Astrocyte (in vitro differentiated cells and primary cell): ENCODE data around the gene UBE2S. TPM values are rescaled to one million over a fixed set of nuclear protein-coding genes. Genes with fewer than 3 reads are reported as not detected.
A peak's percentile ranks its signal among the peaks of the same experiment; 100 is the strongest.

Source experiments
- DNase-seq: peaks from one replicate; pipeline ENCODE4 v3.0.0-alpha.2; 2010; ENCODE audit warnings: low read depth
- FAIRE-seq: peaks from 2 replicates; lab custom pipeline; 2011; peaks lifted over from hg19 to GRCh38; lab: Jason Lieb, UNC
- H2AFZ ChIP-seq: 2 replicates; pipeline ENCODE4 v1.6.0; 2012; ENCODE audit warnings: low read depth, low read length, inconsistent platforms
- H3K27ac ChIP-seq: 2 replicates; pipeline ENCODE4 v1.5.1; 2011; ENCODE audit warnings: low read depth, low read length, inconsistent platforms
- H3K27me3 ChIP-seq: 2 replicates; pipeline ENCODE4 v1.6.0; 2011; ENCODE audit warnings: low read length, inconsistent platforms; ENCODE audit not compliant: insufficient read depth
- H3K36me3 ChIP-seq: 2 replicates; pipeline ENCODE4 v1.5.1; 2011; ENCODE audit warnings: low read length, inconsistent platforms; ENCODE audit not compliant: insufficient read depth
- H3K4me1 ChIP-seq: 2 replicates; pipeline ENCODE4 v1.5.1; 2011; ENCODE audit warnings: low read length, inconsistent platforms; ENCODE audit not compliant: insufficient read depth
- H3K4me2 ChIP-seq: 2 replicates; pipeline ENCODE4 v1.6.0; 2012; ENCODE audit warnings: low read length, inconsistent platforms
- H3K4me3 ChIP-seq: 2 replicates; pipeline ENCODE4 v1.5.1; 2011; ENCODE audit warnings: low read depth, mild to moderate bottlenecking, low read length, inconsistent platforms; ENCODE audit not compliant: insufficient read depth
- H3K79me2 ChIP-seq: 2 replicates; pipeline ENCODE4 v1.6.0; 2012; ENCODE audit warnings: mild to moderate bottlenecking, low read length, inconsistent platforms; ENCODE audit not compliant: insufficient read depth
- H3K9ac ChIP-seq: 2 replicates; pipeline ENCODE4 v1.6.0; 2012; ENCODE audit warnings: mild to moderate bottlenecking, low read length, inconsistent platforms
- H3K9me3 ChIP-seq: 2 replicates; pipeline ENCODE4 v1.5.1; 2012; ENCODE audit warnings: low read depth, mild to moderate bottlenecking, low read length, inconsistent platforms; ENCODE audit not compliant: insufficient read depth
- H4K20me1 ChIP-seq: 2 replicates; pipeline ENCODE4 v1.6.0; 2012; ENCODE audit warnings: low read length, inconsistent platforms; ENCODE audit not compliant: insufficient read depth
- H3K27ac Mint-ChIP-seq: one replicate; pipeline ENCODE4 v1.8.0; 2021; ENCODE audit warnings: mild to moderate bottlenecking, mixed read lengths; ENCODE audit not compliant: unreplicated experiment
- H3K27me3 Mint-ChIP-seq: one replicate; pipeline ENCODE4 v1.8.0; 2021; ENCODE audit warnings: low read depth, mixed read lengths; ENCODE audit not compliant: unreplicated experiment
- H3K36me3 Mint-ChIP-seq: one replicate; pipeline ENCODE4 v1.8.0; 2021; ENCODE audit warnings: low read depth, mixed read lengths; ENCODE audit not compliant: unreplicated experiment
- H3K4me1 Mint-ChIP-seq: one replicate; pipeline ENCODE4 v1.8.0; 2021; ENCODE audit warnings: low read depth, mixed read lengths; ENCODE audit not compliant: unreplicated experiment
- H3K4me3 Mint-ChIP-seq: one replicate; pipeline ENCODE4 v1.8.0; 2021; ENCODE audit warnings: mild to moderate bottlenecking, moderate library complexity, mixed read lengths; ENCODE audit not compliant: unreplicated experiment
- H3K9me3 Mint-ChIP-seq: one replicate; pipeline ENCODE4 v1.8.0; 2021; ENCODE audit warnings: mild to moderate bottlenecking, mixed read lengths; ENCODE audit not compliant: unreplicated experiment
- CTCF ChIP-seq: IDR thresholded peaks from 2 replicates; pipeline ENCODE4 v1.5.1; 2011; ENCODE audit warnings: low read depth, mild to moderate bottlenecking, inconsistent platforms, low read length, moderate library complexity; ENCODE audit not compliant: insufficient read depth
- EZH2 ChIP-seq: IDR thresholded peaks from 2 replicates; pipeline ENCODE4 v1.6.1; 2012; ENCODE audit warnings: mild to moderate bottlenecking, low read length, inconsistent platforms; ENCODE audit not compliant: insufficient read depth
- total RNA-seq: library from RNA; stranded (reverse); gene quantifications from 2 replicates; pipeline ENCODE4 v1.2.1, GENCODE V29; 2021

UBE2S gene
- total RNA-seq, 1 donor from 2014 or later: 116 TPM

GRCh38 chr19:55362990-55363716 lies 44.4 kb downstream of the UBE2S start, which contains the start of gene GARIN5B:
Gene GARIN5B, minus strand, starts transcription at chr19:55363260. Its CDS starts 194 bp downstream, at chr19:55363066.
- no peaks in the 10 kb centered on the region for H3K4me1 ChIP-seq
- no peak within 1 kb of the TSS for H3K9ac ChIP-seq
- no peaks in the 10 kb centered on the region for H3K27me3 ChIP-seq
- FAIRE-seq: no peak
- peaks cover 14% of the 10 kb centered on the region for H3K4me1 Mint-ChIP-seq
- peaks cover 14% of the 10 kb centered on the region for H3K36me3 ChIP-seq
- H3K27me3 Mint-ChIP-seq: peaks cover 8% of the 10 kb centered on the region
- H3K9me3 ChIP-seq: no peaks in the 10 kb centered on the region
- TF ChIP-seq CTCF (no peak), EZH2 (no peak)
- H3K4me3 ChIP-seq: no peak within 1 kb of the TSS
- no peak for DNase-seq
- H2AFZ ChIP-seq: no peak within 1 kb of the TSS
- H3K27ac ChIP-seq: no peak within 1 kb of the TSS
- H3K79me2 ChIP-seq: peaks cover 12% of the 10 kb centered on the region
- H3K9me3 Mint-ChIP-seq: no peaks in the 10 kb centered on the region
- peak within 1 kb of the TSS; percentile 68 for H3K4me3 Mint-ChIP-seq
- peaks cover 12% of the 10 kb centered on the region for H3K36me3 Mint-ChIP-seq
- no peak within 1 kb of the TSS for H3K4me2 ChIP-seq
- H4K20me1 ChIP-seq: peaks cover 27% of the 10 kb centered on the region
- H3K27ac Mint-ChIP-seq: peak within 1 kb of the TSS; percentile 86

- Histone ChIP-seq H3K79me2 (peaks cover 6% of the 10 kb centered on the region), H3K4me1 (no peaks in the 10 kb centered on the region), H3K27me3 (no peaks in the 10 kb centered on the region), H3K9ac (no peak overlapping the region), H2AFZ (no peak overlapping the region), H3K36me3 (peaks cover 11% of the 10 kb centered on the region), H3K9me3 (no peaks in the 10 kb centered on the region), H4K20me1 (peaks cover 22% of the 10 kb centered on the region), H3K4me2 (no peak overlapping the region), H3K27ac (no peak overlapping the region), H3K4me3 (no peak overlapping the region)
- TF ChIP-seq EZH2 (no peak), CTCF (no peak)
- H3K4me1 Mint-ChIP-seq: peaks cover 11% of the 10 kb centered on the region
- H3K27me3 Mint-ChIP-seq: peaks cover 15% of the 10 kb centered on the region
- H3K27ac Mint-ChIP-seq: no peak overlapping the region
- FAIRE-seq: no peak
- no peak overlapping the region for H3K4me3 Mint-ChIP-seq
- no peak for DNase-seq
- peaks cover 10% of the 10 kb centered on the region for H3K36me3 Mint-ChIP-seq
- H3K9me3 Mint-ChIP-seq: no peaks in the 10 kb centered on the region
Measured at GRCh38 chr19:55362174-55362989, 45.2 kb downstream of the UBE2S start.
